ENCODE data around the gene EFNA4. TPM values are rescaled to one million over a fixed set of nuclear protein-coding genes. Genes with fewer than 3 reads are reported as not detected.
"Not testable (repeated sequence)": the region's sequence is repeated elsewhere in the genome, so short reads cannot be mapped to it uniquely, and the experiment has no call there.

EFNA4 gene
- polyA plus RNA-seq, 4 donors: 19.2 to 24.8 (median 19.5) TPM

- DNase-seq (ENCODE audit: low read depth in 4 of 4, low spot score in 3 of 4): no peak
Observed at GRCh38 chr1:155110826-155111225, 47.3 kb downstream of the EFNA4 start.

DNA sequence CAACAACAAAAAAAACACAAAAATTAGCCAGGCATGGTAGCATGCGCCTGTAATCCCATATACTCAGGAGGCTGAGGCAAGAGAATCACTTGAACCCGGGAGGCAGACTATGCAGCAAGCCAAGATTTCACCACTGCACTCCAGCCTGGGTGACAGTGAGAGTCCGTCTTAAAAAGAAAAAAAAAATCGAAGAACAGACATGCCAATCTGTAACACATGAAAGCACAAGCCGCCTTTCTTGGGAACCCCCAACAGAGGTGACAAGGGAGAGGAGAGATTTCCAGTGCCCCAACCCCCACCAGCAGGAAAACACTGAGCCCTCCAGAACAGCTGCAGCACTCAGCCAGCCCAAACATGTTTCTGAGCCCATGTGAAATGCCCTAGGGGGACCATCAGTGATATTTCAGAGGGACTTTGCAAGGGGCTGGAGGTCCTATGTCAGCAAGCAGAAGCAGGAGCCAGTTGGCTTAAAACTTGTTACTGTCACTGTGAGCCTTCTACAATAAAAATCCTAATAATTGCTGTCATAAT lies 50.0 kb downstream of the EFNA4 start:
- DNase-seq (ENCODE audit: low read depth in 4 of 4, low spot score in 3 of 4): no peak

DNA sequence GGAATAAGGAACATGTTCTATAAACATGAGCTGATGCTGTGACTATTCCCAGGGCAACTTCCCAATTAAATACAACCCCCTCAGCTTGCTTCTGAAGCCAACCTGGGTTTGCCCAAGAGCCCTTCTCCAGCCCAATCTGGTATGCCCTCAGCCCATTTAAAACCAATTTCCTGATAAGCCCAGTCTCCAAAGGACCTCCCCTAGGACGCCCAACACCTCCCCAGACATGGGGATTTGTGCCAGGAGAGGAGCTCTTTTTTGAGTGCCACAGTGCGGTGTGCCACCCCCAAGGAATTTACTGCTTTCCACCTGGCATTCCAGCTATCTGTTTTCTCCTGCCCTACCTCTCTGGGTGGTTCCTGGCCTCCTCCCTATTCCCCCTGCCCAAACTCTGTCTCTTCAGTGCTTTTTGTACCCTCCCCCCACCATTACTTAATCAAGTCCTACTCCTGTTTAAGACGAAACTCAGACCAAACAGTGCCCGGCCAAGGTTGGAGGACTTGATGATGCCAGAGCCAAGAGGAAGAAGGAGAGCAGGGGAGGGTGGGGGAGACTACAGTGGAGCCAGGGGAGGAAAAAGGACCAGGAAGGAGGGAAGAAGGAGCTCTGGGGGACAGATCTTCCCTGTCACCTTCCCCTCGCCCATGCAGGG lies 52.7 kb downstream of the EFNA4 start:
- DNase-seq (ENCODE audit: low read depth in 4 of 4, low spot score in 3 of 4): no peak

DNA sequence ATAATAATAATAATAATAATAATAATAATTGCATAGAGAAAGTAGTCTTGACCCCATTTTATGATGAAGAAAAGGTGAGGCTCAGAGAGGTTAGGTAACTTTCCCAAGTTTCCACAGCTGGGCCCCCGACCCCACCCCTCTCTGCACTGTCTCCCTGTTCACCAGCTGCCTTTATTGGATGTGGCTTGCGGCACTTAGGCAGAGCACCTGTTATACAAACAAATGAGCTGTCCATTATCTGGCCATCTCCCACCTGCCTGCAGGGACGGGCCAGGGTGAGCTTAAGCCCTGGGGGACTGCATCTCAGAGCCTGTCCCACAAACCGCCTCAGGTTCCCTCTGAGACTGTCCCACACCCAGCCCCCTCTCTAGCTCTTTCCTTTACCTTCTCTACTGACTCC lies 54.1 kb downstream of the EFNA4 start:
- no peak for DNase-seq (ENCODE audit: low read depth in 4 of 4, low spot score in 3 of 4)

GRCh38 chr1:155118090-155118489 lies 54.5 kb downstream of the EFNA4 start:
- DNase-seq (ENCODE audit: low read depth in 4 of 4, low spot score in 3 of 4): not testable (repeated sequence)

Other genes starting within 250 kb of the EFNA4 start
- gene KCNN3, start 193.5 kb upstream of the EFNA4 start, polyA plus RNA-seq (ENCODE audit: insufficient read length in 4 of 4): 1 to 10 TPM; 2.3 to 6.3 (median 2.8) TPM
- gene PMVK, start 127.0 kb upstream of the EFNA4 start, polyA plus RNA-seq (ENCODE audit: insufficient read length in 4 of 4): 10 to 100 TPM; 25.2 to 40.1 (median 35.4) TPM
- 10 to 100 TPM; 66.2 to 76.1 (median 71.1) TPM for gene PBXIP1, start 107.6 kb upstream of the EFNA4 start, polyA plus RNA-seq (ENCODE audit: insufficient read length in 4 of 4)
- gene PYGO2, start 102.0 kb upstream of the EFNA4 start, polyA plus RNA-seq (ENCODE audit: insufficient read length in 4 of 4): 10 to 100 TPM; 36.8 to 49.7 (median 44.9) TPM
- gene SHC1, start 93.0 kb upstream of the EFNA4 start, polyA plus RNA-seq (ENCODE audit: insufficient read length in 4 of 4): 100 to 1,000 TPM in 1 of 4 donors, 10 to 100 TPM in 3; 79.2 to 119 (median 88.0) TPM
- gene CKS1B, start 89.1 kb upstream of the EFNA4 start, polyA plus RNA-seq (ENCODE audit: insufficient read length in 4 of 4): 100 to 1,000 TPM in 1 of 4 donors, 10 to 100 TPM in 3; 89.2 to 104 (median 94.2) TPM
- 10 to 100 TPM; 20.4 to 39.1 (median 28.9) TPM for gene FLAD1, start 80.4 kb upstream of the EFNA4 start, polyA plus RNA-seq (ENCODE audit: insufficient read length in 4 of 4)
- under 1 TPM in 3 of 4 donors, not detected in 1; 0.30 to 0.73 (median 0.50) TPM for gene LENEP, start 70.2 kb upstream of the EFNA4 start, polyA plus RNA-seq (ENCODE audit: insufficient read length in 4 of 4)
- gene ZBTB7B, start 60.9 kb upstream of the EFNA4 start, polyA plus RNA-seq (ENCODE audit: insufficient read length in 4 of 4): 10 to 100 TPM in 3 of 4 donors, 1 to 10 TPM in 1; 3.8 to 19.1 (median 12.4) TPM
- gene DCST2, start 30.0 kb upstream of the EFNA4 start, polyA plus RNA-seq (ENCODE audit: insufficient read length in 4 of 4): 1 to 10 TPM in 3 of 4 donors, under 1 TPM in 1; 0.78 to 2.7 (median 1.5) TPM
- under 1 TPM; 0.21 to 0.41 (median 0.29) TPM for gene DCST1, start 29.9 kb upstream of the EFNA4 start, polyA plus RNA-seq (ENCODE audit: insufficient read length in 4 of 4)
- gene ADAM15, start 12.4 kb upstream of the EFNA4 start, polyA plus RNA-seq (ENCODE audit: insufficient read length in 4 of 4): 10 to 100 TPM; 37.6 to 53.1 (median 46.2) TPM
- gene EFNA3, start 15.1 kb downstream of the EFNA4 start, polyA plus RNA-seq (ENCODE audit: insufficient read length in 4 of 4): 1 to 10 TPM; 5.7 to 7.8 (median 6.3) TPM
- 10 to 100 TPM; 23.7 to 69.5 (median 63.0) TPM for gene EFNA1, start 64.1 kb downstream of the EFNA4 start, polyA plus RNA-seq (ENCODE audit: insufficient read length in 4 of 4)
- 10 to 100 TPM; 39.6 to 66.6 (median 54.3) TPM for gene SLC50A1, start 72.1 kb downstream of the EFNA4 start, polyA plus RNA-seq (ENCODE audit: insufficient read length in 4 of 4)
- 10 to 100 TPM; 29.4 to 49.8 (median 31.4) TPM for gene DPM3, start 76.8 kb downstream of the EFNA4 start, polyA plus RNA-seq (ENCODE audit: insufficient read length in 4 of 4)
- gene KRTCAP2, start 109.6 kb downstream of the EFNA4 start, polyA plus RNA-seq (ENCODE audit: insufficient read length in 4 of 4): 100 to 1,000 TPM; 139 to 182 (median 152) TPM
- 1 to 10 TPM; 2.4 to 6.3 (median 3.2) TPM for gene TRIM46, start 110.1 kb downstream of the EFNA4 start, polyA plus RNA-seq (ENCODE audit: insufficient read length in 4 of 4)
- gene THBS3, start 144.2 kb downstream of the EFNA4 start, polyA plus RNA-seq (ENCODE audit: insufficient read length in 4 of 4): 10 to 100 TPM; 27.7 to 52.9 (median 46.5) TPM
- gene MTX1, start 145.0 kb downstream of the EFNA4 start, polyA plus RNA-seq (ENCODE audit: insufficient read length in 4 of 4): 10 to 100 TPM; 26.6 to 49.9 (median 39.6) TPM
- gene ENTREP3, start 191.7 kb downstream of the EFNA4 start, polyA plus RNA-seq (ENCODE audit: insufficient read length in 4 of 4): 10 to 100 TPM; 20.0 to 32.8 (median 24.2) TPM
- 10 to 100 TPM; 45.9 to 72.1 (median 58.9) TPM for gene SCAMP3, start 198.6 kb downstream of the EFNA4 start, polyA plus RNA-seq (ENCODE audit: insufficient read length in 4 of 4)
- gene CLK2, start 209.8 kb downstream of the EFNA4 start, polyA plus RNA-seq (ENCODE audit: insufficient read length in 4 of 4): 10 to 100 TPM; 70.1 to 93.6 (median 74.8) TPM
- gene HCN3, start 213.7 kb downstream of the EFNA4 start, polyA plus RNA-seq (ENCODE audit: insufficient read length in 4 of 4): 10 to 100 TPM in 2 of 4 donors, 1 to 10 TPM in 2; 8.4 to 11.9 (median 10.1) TPM
- 1 to 10 TPM in 3 of 4 donors, under 1 TPM in 1; 0.53 to 8.7 (median 5.7) TPM for gene PKLR, start 237.7 kb downstream of the EFNA4 start, polyA plus RNA-seq (ENCODE audit: insufficient read length in 4 of 4)
- gene FDPS, start 245.1 kb downstream of the EFNA4 start, polyA plus RNA-seq (ENCODE audit: insufficient read length in 4 of 4): 100 to 1,000 TPM; 110 to 201 (median 171) TPM

All from left renal pelvis (tissue), 4 donors.